DMS79 treated with DMSO at 0.1 percent for 48 hours (cell line): ENCODE measurements around the gene PI3.
"Not testable (repeated sequence)": the region's sequence is repeated elsewhere in the genome, so short reads cannot be mapped to it uniquely, and the experiment has no call there.

ENCODE experiments used
- DNase-seq: peaks from one replicate; lab custom pipeline; 2025; lab: John Stamatoyannopoulos, UW

Gene PI3, protein sequence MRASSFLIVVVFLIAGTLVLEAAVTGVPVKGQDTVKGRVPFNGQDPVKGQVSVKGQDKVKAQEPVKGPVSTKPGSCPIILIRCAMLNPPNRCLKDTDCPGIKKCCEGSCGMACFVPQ

DNA sequence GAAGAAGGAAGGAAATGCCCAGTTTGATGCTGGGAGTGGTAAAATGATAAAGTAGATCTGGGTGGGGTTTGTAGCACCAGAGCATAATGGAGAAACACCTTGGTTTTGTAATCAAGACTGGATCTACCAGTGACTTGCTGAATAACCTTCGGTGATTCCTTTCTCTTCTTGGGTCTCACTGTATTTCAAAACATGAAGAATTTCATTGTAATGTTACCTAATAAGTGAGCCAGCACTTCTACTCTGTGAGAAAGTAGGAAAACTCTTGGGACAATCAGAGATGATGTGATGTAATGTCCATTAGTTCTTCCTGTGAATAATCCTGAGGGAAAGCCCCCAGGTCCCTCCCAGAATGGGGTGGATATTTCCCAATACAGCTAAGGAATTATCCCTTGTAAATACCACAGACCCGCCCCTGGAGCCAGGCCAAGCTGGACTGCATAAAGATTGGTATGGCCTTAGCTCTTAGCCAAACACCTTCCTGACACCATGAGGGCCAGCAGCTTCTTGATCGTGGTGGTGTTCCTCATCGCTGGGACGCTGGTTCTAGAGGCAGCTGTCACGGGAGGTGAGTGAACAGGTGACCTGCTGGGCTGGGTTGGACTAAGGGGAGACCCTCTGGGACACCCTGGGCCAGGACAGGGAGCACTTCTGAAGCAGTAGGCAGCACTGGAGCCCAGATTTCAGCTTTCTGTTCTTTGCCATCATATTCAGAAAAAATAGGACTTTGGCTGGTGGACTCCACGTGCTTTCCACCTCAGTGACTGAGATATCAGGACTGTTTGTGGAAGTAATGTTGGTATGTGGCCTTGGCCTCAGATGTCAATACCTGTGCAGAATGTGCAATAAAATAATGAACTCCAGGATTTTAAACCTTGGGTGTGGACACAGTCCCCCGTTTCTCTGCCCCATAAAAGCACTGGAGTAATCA is at the start of gene PI3:
PI3 (plus strand) TSS at position 469 of the 931 bp plus-strand sequence; CDS start at position 490, 21 bp downstream.
- no peak for DNase-seq

DNA sequence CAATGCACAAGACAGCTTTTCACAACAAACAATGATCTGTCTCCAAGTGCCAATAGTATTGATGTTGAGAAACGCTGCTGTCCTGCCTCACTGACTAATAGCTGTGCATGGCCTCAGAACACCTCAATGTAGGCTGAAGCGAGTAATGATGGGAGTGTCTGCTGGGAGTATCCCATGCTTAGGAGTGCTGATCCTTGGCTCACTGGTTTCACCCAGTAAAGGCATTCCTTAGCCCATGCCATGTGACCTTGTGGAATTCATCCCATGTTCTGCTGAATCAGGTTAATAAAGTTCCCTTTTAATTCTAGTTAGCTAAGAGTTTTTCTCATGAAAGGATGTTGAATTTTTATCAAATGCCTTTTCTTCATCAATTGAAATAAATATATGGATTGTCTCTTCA is 46.6 kb upstream of the PI3 start:
- no peak for DNase-seq

DNA sequence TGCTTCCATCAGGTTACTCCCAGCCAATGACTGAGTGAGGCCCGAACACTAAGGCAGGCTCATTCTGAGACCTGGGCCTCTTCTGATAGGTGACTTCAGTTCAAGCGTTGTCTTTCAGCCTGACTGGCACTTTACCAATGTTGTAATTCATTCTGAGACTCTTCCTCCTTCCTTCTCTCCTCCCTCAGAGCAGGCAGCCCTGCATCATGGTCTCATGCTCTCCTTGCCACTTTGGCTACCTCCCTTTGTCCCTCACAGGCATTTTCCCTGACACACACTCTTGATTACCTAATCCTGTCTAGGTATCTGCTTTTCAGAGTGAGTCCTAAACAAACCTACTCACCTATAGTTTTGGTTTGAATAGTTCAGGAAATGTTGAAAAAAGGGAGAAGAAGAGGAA is 37.8 kb upstream of the PI3 start:
- DNase-seq: no peak

DNA sequence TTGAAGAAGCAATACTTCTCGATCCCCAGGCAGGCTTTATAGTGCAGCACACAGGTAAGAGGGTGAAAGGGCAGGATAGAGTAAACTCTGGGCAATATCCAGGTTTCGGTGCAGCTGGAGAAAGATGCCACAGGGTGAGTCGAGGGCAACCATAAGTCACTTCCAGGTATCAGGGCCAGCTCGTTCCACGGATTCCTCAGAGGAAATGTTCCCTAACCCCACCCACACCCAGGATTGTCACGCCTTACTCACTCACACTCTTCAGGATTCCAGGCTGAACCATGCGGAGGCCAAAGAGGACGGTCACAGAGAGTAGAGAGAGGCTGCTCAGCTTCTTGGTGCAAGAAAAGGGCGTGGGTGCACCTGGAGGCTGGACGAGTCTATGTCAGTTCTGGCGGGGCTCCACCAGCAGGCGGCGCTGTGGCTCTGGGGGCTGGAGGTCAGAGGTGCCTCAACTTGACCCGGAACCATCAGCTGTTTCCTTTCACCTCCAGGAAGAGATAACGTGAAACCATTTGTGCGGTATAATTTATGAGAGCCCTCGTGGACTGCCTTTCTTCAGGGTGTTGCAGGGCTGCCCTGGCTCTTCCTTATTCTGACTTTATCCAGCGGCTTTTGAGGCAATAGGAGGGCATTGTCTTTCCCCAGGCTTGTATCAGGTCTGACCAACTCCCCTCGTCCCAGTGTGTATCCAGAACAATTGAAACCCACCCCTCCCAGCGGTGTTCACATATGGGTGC is 36.0 kb upstream of the PI3 start:
- no peak for DNase-seq

DNA sequence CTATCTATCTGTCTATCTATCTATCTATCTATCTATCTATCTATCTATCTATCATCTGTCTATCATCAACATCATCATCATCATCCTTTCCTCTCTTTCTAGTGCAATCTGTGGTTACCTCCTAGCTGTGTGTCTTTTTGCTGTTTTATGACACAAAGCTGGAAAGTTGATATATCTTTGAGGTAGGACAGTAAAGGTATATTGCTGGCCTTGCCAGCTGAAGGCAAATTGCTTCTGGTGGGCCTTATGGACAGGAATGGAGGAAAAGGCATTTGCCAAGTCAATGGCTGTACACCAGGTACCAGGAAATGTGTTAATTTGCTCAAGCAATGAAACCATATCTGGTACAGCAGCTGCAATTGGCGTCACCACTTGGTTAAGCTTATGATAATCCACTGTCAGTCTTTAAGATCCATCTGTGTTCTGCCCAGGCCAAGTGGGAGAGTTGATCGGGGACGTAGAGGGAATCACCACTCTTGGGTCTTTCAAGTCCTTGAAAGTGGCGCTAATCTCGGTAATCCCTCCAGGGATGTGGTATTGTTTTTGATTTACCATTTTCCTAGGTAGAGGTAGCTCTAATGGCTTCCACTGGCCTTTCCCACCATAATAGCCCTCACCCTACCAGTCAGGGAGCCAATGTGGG is 34.8 kb upstream of the PI3 start:
- not testable (repeated sequence) for DNase-seq

DNA sequence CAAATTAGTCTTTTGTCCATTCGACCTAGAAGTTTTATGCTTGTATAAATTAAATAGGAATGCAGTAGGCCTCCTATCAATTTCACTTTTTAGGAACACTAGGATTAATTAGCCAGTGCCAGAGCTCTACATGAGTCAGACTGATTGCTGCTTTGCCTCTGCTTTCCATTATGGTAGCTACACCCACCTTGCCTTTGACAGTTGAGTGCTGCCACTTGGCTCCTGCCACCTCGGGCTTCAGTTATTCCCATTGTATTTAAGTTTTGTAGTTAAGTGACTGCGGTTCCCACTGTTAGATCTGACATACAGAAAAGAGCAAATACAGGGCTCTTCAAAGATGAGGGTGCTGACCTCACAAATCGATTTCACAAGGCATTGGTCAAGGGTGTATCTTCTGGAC is 33.9 kb upstream of the PI3 start:
- DNase-seq: no peak

DNA sequence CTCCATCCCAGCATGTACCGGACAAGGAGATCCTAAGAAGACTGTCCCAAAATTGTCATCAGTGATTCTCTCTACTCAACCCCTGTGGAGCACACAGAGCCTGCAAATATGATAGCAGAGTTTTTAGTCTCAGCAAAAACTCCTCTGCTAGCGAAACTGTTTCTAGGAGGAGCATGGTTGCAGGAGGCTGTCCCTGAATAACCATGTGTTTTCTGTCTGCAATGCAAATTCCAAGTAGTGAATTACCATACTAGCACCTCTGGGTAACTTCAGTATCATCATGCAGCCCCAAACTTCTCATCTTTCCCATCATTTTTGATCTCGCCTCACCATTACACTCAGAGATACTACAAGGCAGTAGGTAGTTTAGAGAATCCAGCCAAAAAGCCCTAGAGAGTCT is 25.6 kb upstream of the PI3 start:
- DNase-seq: no peak

DNA sequence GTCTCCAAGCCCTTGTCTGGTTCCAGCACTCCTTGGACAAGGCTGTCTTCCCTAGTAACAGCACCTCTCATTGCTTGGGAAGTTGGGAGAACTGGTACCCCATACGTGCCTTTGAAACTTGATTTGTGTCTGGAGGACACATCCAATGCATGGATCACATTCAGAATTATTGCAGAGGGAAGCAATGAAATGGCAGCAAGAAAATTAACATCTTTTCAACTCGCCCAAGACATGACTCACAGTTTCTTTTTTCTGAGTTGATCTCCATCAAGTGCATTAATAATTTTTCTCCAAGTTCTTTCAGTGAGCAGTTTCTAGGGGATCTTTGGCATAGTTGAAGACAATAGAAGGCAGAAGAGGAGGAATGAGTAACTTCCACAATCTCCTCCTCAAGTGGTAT is 22.3 kb upstream of the PI3 start:
- no peak for DNase-seq

DNA sequence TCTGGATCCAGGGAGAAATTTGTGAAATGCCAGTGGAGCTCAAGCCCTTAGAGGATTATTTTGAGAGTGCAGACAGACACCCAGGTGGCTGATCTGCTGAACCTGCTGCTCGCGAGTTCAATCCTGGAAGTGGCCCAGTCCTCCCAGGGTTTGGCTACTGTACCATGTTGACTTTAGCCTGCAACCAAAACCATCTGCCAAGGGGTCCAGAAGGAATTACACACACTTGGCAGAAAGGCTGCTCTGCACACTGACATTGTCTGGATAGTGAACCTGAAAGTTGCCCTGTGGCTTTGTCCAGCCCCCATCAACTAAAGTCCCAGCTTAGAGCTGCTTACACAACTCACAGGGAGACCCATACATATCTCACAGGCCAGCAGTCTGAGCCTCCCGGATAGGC is 21.6 kb upstream of the PI3 start:
- no peak for DNase-seq

DNA sequence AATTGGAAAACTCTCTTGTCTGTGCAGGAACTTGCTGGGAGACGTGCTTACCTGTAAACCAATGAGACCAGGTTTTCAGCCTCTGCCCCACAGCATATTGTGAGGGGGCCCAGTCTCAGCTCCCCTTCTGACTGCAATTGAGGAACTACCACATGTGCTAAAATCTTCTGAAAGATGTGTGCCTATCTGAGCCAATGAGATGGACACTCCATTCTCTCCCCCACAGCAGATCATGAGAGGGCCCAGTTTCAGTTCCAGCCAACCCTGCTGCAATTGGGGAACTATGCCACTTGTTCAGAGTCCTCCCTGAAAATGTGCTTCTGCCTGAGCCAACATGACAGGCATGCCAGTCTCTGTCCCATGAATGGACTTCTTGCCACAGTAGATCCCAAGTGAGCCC is 20.9 kb upstream of the PI3 start:
- DNase-seq: no peak

DNA sequence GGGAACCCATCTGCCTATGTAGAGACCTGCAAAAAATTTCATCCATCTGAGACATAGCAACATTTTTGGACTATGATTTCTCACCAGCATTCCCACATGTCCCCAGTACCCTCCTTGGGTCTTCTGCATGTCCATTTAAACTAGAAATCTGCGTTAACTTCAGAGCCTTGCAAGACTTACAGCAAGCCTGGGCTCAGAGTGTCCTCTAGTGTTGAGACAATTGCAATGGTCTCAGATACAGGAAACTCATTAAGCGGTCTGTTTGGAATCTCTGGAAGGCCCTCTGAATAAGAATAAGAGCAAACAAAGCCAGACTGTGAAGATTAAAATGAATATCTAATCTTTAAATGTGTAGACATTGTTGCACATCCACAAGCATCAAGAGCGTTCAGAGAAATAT is 20.5 kb upstream of the PI3 start:
- DNase-seq: no peak

DNA sequence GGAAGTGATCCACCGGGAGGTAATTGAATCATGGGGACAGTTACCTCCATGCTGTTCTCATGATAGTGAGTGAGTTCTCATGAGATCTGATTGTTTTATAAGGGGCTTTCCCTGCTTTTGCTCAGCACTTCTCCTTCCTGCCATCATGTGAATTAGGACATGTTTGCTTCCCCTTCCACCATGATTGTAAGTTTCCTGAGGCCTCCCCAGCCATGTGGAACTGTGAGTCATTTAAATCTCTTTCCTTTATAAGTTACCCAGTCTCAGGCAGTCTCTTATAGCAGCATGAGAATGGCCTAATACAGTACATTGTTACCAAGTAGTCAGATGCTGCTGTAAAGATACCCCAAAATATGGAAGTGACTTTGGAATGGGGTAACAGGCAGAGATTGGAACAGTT is 19.9 kb upstream of the PI3 start:
- not testable (repeated sequence) for DNase-seq

DNA sequence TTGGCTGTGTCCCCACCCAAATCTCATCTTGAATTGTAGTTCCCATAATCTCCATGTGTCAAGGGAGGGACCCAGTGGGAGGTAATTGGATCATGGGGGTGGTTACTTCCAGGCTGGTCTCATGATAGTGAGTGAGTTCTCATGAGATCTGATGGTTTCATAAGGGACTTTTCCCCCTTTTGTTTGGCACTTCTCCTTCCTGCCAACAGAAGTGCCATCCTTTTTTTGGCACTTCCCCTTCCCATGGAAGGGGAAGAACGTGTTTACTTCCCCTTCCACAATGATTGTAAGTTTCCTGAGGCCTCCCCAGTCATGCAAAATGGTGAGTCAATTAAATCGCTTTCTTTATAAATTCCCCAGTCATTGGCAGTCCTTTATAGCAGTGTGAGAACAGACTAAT is 18.0 kb upstream of the PI3 start:
- no peak for DNase-seq

DNA sequence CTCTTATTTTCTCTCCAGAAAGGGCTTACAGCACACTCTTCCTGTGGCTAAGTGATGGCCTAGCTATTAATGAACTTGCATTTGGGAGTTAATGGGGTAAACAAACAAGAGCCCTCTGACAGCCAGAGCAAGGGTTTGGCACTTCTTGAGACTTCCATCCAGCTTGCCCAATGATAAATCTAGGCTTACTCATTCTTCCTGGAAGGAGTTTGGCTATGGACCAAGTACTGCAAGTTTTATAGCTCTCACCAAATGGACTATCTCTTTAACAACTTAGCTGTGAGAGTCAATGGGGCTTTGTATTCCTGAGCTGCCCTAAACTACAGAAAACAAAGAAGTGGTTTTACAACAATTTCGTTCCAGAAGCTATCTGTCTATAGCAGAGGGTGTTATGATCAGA is 16.7 kb upstream of the PI3 start:
- no peak for DNase-seq

DNA sequence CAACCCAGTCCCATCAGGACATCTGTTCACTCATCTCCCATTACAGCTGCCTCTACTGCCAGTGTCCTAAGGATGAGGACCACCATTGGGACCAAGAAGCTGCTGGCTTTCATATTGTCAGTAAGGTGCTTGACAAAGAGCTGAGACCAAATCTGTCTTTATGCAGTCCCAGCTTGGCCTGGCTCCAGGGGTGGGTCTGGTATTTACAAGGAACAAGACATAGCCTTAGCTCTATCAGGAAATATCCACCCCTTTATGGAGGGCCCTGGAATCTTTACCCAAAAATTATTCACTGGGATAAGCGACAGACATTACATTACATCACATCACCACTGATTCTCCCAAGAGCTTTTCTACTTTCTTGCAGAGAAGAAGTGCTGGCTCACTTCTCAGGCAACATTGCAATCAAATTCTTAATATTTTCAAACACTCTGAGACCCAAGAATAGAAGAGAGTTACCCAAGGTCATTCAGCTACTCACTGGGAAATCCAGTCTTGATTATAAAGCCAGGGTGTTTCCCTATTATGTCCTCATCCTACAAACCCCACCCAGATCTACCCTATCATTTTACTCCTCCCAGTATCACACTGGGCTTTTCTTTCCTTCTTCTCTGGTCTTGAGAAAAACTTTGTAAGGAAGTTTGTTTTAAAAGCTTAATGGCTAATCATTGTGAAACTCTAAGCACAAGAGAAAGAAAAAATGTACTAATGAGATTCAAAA is 11.5 kb upstream of the PI3 start:
- no peak for DNase-seq

DNA sequence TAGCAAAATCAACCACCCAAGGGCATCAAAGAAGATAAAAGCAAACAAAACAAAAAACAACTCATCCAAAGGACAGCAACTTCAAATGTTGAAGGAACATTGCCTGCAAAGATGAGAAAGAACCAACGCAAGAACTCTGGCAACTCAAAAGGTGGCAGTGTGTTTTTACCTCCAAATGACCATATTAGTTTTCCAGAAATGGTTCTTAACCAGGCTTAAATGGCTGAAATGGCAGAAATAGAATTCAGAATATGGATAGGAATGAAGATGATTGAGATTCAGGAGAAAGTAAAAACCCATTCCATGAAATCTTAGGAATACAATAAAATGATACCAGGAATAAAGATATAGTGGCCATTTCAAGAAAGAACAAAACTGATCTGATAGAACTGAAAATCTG is 9.8 kb upstream of the PI3 start:
- DNase-seq: no peak

DNA sequence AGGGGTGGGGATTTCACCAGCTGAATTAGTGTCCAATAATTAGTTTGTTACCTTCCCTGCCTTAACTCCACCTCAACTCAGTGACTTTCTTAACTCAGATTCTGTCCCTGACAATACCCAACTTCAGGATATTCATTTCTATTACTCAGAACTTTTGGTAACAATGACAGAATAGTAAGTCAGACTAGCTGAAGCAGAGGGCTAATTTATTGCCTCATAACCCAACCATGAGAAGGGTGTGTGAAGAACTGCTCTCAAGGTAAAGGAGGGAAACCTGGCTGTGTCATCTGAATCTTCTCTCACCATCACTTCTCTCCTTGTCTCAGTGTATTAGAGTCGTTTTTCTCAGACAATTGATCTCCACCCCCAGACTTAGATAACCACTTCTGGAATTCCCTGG is 1.2 kb upstream of the PI3 start:
- DNase-seq: no peak

DNA sequence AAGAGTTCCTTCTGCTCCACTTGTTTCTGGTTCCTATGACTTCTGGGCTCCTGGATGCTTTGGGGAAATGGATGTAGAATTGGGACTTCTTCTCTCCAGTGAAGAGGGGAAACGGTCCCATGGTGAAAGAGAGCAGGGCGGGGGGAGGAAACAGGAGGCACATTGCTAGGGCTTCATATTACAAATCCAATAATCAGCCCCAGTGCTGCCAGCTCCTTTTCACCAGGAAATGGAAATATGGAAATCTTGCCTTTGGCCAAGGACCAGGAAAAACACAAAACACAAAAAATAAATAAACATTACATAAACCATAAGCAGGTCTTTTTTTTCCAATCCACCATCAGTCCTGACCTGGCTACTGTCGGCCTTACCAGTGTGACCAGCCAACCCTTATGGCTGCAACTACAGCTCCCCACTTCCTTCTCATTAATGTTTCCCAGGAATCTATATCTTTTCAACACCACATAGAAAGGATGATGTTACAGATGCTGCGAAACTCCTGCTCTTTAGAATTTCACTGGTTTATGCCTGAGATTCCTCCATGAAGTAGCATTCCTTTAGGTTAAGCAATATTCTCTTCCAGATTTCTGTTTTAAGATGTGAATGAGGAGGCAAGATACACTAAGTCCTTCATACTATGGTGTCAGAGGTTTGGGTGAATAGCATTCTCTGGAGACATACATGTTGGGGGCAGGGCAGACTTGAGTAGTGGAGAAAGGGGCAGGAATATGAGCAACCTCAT is 2.0 kb downstream of the PI3 start:
- no peak for DNase-seq

DNA sequence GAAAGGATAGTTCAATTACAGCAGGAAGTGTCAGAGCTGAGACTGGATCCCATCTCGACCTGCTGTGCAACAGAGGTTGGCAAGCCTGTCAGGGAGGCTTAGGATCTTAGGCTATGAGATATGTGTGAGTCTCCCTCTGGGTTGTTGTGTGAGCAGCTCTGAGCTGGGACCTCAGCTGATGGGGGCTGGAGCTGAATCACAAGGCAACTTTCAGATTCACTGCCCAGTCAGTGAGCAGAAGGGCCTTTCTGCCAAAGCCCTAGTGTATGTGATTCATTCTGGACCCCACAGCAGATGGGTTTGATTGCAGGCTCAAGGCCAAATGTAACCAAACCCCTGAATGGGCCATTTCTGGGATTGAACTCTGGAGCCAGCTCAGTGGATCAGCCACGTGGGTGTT is 4.5 kb downstream of the PI3 start:
- DNase-seq: no peak

DNA sequence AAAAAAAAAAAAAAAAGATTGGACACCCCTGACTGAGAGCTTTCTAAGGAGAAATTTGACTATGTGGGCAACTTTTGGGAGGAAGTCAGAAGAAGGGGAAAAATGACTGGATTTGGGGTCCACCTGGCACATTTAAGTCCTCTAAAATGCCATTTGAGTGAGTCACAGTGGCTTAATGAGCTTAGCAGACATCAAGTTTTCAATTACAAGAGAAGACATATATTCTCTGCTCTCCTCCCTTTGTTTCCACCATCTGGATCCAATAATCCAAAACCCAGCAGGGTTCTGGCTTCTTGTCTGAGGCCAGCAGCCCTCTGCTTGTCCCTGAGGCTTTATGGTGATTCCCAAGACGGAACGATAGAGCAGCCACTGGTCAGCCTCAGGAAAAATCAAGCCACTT is 6.9 kb downstream of the PI3 start:
- DNase-seq: no peak

DNA sequence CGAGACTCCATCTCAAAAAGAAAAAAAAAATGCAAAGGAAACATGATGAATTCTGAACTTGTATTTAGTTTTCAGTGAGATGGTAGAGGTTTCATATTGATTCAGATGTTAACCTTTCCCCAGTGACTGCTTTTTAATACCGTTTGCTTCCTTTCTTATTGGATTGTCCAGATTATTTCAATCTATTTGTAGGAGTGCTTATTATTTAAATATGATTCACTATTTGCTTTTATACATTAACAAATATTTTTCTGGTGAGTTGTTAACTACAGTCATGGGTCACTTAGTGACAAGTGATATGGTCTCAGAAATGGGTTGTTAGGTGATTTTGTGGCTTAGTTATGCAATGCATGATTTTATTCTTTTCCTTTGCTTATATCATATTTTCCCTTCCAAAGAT is 8.4 kb downstream of the PI3 start:
- no peak for DNase-seq
